HG02870 (cell line): ENCODE results near the gene VPS54.
"Not testable (repeated sequence)": the region's sequence is repeated elsewhere in the genome, so short reads cannot be mapped to it uniquely, and the experiment has no call there.

ENCODE experiments used
- ATAC-seq: cut with Tn5 transposase; IDR thresholded peaks from one replicate; pipeline ENCODE4 v1.9.1; 2021; ENCODE audit warnings: mild to moderate bottlenecking, moderate library complexity; ENCODE audit not compliant: unreplicated experiment

VPS54 gene

DNA sequence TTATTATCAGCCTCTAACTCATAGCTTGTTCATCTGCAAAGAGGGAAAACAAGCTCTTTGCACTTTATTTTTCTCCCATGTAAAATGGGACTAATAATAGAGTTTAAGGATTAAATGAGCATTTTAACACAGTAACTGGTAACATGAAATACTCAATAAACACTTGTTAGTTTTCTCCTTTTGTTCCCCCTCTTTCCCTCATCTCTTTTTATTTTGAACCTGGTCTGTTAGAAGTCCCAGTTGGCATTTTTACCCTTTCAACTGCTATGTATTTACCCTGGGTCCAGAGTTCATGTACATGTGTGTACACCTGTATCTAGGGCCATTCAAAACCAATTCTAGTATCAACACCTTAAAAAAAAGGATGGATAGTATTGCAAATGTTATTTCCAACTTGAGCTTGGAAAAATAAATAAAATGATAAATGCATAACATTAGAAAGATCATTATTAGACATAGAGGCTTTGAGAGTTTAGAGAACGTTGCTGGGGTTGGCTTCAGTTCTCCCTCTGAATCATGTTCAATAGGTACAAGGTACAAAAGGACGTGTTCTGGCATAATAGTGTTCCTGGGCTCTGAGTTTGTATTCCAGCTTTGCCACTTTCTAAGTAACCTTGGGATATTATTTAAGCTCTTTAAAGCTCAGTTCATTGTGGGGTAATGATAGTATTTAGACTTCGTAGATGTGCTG, 5.2 kb upstream of the VPS54 start:
- no peak for ATAC-seq

DNA sequence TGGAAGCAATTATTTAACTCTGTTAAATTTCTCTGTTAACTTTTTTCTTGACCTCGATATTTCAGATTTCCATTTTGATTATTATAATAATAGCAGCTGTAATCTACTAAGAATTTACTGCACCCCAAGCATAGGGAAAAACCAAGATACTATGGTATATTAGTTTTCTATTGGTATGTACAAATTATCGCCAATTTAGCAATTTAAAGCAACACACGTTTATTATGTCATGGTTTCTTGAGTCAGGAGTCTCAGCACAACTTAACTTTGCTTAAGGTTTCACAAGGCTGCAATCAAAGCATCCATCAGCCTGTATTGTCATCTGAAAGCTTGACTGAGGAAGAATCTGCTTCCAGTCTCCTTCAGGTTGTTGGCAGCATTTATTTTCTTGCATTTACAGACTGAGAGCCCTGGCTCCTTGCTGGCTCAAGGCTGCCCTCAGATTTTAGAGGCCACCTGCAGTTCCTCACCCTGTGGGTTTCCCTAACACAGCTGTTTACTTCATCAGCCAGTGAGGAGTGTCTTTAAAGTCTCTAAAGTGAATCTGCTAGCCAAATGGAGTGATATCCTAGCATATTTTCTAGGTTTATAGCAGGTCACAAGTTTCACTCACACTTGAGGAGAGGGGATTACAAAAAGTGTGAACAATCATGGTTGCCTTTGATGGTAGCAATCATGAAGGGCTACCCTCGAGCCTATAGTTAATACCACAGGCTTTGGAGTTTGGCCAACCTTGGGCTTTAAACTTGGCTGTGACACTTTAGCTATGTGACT, 4.4 kb upstream of the VPS54 start:
- no peak for ATAC-seq

DNA sequence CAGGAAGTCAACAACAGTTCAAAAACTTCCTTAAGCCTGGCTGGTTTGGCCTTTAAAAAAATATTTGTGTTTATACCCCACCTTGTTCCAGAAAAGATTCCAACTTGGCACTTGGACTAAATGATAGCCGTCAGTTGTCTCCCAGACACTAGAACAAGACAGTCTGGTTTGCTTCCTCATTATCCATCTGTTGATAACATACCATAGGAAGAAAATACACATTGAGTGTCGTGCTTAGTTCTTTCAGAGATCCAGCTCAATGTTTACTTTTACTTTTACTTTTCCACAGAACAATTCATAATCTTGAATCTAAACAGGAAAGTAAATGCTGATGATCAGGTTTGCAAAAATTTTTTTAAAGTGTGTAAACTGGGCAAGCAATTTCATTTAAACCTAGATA, 2.4 kb upstream of the VPS54 start:
- no peak for ATAC-seq

DNA sequence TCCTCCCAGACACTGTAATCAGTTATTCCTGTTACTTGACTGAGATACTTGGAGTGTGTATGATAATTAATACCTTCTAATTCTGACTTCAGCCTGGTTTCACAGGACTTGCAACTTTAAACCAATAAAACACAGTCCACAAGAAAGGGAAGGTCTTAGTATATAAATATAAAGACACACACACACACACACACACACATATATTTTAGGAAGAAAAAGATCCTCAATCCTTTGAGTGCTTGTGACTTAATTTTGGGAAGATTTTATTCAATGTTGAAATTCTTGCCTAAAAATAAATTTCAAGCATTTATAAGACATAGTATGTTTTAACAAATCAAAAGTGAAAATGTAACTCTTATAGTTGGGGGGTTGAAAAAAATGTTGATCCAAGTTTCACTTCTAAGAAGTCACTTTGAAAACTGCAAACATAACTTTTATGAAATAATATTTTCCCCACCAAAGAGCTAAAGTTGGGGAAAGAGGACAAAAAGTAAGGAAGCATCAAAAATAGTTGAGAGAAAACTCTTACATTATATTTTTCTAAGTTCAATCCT, 824 bp upstream of the VPS54 start:
- ATAC-seq, result no peak

DNA sequence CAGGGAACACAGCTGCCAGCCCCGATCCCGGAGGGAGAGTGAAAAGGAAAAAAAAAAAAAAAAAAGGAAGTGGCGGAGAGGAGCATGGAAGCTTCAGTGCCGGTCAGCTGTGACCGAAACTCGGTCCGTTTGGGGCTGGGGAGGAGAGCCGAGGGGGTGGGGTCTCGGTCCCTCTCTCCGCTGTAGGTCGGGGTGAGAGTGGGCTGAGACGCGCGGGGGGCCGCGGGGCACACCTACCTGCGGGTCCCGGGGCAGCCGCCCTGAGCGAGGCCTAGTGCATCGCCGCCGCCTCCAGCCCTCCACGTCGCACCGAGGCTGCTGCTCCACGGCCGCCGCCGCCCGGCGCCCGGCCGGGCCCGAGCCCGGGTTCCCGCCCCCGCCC, 536 bp downstream of the VPS54 start:
- ATAC-seq, result peak; percentile 52

DNA sequence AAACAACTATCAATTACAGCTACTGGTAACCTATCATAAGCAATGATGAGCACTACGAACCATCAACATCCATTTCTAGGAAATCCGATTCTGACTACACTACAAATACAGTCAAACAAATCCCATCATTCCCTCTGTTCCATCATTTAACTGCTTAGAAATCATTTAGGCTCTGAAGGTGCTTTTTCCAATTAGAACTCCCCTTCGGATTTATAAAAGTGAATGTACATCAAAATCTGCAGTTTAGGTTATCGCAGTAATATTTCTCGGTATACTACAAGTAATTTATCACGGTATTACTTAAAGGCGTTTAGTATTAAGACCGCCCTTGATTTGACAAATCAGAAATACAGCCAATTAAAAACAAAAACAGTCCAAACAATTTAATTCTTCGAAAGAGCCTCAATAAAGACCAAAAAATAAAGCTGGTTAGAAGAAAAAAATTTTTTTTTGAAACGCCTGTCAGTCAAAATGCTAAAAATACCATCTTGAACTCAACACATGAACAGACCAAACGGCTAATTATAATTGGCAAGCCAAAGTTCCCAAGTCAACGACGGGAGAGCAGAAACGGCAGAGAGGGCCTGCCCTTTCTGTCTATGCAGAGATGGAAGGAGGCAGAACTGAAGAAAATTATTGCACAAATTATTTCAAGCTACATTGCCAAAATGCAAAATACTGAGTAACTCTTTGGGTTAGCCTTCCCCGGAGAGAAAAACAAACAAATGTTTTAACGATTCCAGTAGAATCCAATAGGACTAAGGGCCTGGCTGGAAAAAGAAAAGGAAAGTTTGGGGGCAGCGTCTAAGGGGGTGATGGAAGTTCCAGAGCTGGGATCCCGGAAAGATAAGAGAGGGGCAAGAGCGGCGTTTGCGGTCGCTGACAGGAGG, 1.2 kb downstream of the VPS54 start:
- no peak for ATAC-seq

DNA sequence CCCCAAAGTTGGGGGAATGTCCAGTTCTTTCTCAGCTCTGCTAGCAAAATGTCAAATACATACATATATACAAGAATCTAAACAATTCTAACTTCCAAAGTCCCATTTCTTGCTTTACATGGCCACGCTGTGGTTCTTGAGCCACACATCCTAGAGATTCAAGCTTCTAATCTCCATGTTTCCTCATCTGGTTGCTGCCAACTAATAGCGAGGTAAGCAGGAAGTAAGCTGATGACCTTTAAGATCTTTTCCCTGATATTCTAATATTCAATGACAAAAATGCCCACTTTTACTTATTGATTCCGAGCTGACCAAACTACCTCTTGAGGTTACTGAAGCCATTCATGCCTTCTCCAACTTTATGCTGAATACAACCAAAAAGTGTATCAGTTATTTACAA, 3.3 kb downstream of the VPS54 start:
- ATAC-seq, result no peak

DNA sequence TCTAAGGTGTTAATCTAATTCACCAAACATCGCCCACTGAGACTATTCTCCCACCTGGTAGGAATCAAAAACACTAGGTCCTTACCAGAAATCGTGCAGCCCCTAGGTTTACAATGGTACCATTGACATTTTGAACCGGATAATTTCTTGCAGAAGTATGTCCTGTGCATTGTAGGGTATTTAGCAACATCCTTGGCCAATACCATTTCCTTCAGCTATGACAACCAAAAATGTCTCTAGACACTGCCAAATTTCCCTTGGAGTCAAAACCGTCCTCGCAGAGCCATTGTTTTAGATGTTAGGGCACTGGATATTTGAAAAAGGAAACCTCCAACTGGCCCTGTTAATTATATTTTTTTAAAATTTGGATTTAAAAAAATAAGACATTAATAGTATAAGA, 3.8 kb downstream of the VPS54 start:
- ATAC-seq, result no peak

DNA sequence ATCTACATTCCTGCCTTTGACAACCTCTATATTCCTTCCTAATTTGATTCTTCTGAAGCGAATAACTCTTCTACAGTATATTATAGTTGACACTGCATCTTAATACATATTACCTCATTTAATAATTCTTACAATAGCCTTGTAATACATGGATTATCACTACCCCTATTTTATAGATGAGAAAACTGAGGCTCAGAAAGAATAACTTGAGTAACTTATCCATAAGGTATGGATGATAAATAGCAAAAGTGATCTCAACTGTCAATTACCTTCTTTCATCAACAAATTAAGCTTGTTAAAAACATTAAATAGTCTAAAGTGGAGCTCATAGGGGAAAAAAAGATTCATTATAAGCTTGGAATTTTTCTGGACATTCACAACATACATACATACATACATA, 4.6 kb downstream of the VPS54 start:
- ATAC-seq, result no peak

DNA sequence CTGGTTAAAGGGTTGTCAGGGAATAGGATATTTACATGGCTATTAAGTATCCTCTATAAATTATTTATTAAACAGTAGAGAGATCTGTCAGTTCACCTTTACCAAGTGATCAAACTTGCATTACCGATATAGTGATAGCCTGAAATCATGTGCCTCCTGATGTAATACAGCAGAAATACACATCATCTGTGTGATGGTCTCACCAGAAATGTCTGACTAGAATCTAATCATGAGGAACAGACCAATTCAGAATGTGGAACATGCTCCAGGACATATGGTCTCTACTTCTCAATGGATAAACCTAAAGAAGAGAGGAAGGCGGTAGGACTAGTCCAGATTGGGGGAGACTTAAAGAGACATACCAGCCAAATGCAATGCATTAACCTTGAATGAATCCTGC, 6.2 kb downstream of the VPS54 start:
- ATAC-seq, result no peak

DNA sequence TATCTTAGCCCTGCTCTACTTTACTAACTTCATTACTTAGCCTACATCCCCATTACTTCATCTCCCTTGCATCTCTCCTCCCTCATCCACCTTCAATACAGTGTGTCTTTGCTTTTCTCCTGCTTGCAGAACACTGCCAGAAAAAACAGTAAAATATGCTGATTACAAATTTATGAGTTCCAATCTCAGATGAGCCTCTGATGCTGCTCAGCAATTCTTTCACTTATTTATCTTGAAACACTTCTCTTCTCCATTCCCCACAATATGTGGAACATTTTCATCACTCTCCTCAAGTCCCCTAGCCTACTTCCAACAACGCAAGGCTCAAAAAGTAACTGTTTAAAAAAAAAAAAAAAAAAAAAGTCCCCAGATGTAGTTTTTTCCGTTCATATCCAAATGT, 7.1 kb downstream of the VPS54 start:
- no peak for ATAC-seq

DNA sequence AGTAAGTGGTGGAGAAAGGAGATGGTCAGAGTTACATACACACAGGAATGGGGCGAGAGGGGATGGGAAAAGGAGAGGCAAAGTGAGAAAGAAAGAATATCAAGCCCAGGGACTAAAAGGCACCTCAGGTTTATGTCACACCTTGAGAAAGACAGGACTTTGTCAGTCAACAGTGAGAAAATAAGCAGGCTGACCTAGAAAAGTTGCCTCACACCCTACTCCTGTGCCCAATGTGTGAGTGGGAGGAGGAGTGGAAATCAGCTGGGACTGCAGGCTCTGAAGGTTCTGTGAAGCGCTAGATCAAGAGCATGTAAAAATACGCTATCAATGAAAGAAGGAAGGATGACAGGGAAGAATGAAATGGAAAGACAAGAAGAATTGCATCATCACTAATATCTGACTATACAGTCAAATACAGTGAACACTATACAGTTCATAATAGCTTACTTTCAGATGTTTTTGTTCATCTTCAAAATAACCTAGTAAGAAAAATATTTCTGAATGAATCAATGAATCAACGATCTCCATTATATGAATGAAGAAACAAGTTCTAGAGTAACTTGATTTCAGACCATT, 10.7 kb downstream of the VPS54 start:
- ATAC-seq, result no peak

DNA sequence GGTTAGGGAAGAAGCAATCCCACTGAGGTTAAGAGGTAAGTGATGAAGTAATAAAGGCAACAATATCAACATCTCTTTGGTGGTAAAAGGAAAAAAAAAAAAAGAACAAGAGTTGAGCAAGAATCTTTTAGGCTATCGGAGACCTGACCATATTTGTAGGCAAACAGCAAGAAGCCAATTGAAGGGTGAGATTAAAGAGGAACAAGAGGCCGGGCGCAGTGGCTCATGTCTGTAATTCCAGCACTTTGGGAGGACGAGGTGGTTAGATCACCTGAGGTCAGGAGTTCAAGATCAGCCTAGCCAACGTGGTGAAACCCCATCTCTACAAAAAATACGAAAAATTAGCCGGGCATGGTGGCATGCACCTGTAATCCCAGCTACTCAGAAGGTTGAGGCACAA, 11.3 kb downstream of the VPS54 start:
- no peak for ATAC-seq

DNA sequence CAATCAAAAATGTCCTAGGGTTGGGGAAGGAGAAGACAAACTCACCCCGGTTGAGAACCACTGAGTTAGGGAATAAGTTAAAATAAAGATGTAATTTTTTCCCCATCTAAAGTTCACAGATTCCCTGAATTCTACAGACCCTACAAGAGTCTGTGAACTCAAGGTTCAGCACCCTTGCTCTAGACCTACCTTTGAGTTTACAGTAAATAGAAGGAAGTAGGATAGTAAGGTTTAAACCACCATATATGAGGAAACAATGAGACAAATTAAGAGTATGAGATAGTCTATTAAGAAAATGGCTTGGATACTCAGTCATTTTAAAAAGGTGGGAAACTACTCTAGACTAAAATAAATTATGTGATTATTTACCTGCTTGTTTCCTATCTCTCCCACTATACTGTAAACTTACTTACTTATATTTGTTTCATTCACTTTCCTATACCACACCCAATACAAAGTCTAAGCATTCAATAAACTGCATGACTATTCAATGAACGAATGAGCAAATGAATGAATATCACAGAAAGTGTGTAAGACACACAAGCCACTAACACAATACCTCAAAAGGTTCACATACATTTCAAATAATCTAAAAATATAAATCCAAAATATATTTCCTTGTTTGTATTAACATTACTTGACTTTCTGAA, 13.4 kb downstream of the VPS54 start:
- no peak for ATAC-seq

DNA sequence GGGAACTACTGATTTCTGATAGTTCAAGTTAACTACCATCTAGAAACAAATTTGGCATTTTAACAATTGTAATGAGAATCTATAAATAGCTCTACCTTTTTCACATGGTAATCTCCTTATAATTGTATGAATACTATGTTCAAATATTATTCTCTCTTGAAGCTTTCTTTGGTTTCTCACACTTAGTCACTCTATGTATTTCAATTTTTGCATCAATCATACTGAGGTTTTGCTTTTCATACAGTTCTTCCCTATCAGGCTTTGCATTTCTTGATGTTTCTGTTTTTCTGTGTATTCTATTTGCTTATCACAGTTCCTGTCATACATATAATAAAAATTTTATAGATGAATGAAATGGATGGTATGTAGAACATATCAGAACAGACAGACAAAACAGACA, 16.0 kb downstream of the VPS54 start:
- no peak for ATAC-seq

DNA sequence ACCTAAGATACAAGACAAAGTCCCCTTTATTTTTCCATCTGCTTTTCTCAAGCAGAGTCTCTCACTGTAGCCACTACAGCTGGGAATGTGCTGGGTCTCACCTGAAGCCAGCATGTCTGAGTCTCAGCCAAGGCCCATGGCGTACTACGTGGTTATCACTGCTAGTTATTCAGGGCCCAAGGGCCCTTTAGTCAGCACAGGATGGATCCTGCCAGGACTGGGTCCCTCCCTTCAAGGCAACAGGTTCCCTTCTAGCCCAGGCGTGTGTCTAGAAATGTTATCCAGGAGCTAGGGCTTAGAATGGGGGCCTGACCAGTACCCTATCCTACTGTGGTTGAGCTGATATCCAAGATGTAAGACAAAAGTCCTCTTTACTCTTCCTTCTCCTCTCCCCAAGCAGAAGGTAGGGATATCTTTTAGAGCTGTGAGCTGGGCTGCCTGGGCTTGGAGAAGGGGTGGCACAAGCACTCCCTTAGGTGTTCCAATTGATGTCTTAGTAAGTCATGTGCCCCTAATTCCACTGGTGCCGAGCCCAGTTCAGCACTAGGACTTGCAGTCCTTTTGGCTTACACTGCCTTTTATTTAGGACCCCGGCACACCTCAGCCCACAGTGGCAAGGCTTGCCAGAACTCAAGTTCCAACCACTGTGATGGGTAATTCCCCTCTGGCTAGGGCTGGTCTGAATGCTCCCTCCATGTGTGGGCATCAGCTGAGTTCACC, 17.7 kb downstream of the VPS54 start:
- no peak for ATAC-seq

DNA sequence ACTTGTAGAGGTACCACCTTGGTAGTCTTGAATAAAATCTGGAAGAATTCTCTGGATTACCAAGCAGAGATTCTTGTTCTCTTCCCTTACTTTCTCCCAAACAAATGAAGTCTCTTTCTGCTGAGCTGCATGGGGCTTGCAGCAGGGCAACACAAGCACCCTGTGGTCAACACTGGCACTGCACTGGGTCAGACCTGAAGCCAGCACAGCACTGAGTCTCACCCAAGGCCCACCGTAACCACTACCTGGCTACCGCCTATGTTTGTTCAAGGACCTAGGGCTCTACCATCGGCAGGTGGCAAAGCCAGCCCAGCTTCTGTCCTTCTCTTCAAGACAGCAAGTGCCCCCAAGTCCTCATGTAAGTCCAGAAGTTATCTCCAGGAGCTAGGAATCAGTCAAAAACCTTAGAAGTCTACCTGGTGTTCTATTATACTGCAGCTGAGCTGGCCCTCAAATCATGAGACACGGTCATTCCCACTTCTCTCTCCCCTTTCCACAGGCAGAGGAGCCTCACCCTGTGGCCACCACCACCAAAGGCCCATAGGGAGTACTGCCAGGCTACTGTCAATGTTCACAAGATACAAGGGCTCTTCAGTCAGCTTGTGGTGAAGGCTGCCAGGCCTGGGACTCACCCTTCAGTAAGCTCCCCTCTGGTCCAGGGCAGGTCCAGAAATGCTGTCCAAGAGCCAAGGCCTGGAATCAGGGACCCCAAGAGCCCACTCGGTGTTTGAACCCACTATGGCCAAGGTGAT, 18.4 kb downstream of the VPS54 start:
- ATAC-seq, result no peak

DNA sequence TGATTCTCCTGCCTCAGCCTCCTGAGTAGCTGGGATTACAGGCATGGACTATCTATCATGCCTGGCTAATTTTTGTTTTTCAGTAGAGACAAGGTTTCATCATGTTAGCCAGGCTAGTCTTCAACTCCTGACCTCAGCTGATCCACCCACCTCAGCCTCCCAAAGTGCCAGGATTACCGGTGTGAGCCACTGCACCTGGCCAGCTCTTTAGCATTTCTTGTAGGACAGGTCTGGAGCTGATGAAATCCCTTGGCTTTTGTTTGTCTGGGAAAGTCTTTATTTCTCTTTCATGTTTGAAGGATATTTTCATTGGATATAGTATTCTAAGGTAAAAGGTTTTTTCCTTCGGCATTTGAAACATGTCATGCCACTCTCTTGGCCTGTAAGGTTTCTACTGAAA, 20.2 kb downstream of the VPS54 start:
- ATAC-seq, result no peak

DNA sequence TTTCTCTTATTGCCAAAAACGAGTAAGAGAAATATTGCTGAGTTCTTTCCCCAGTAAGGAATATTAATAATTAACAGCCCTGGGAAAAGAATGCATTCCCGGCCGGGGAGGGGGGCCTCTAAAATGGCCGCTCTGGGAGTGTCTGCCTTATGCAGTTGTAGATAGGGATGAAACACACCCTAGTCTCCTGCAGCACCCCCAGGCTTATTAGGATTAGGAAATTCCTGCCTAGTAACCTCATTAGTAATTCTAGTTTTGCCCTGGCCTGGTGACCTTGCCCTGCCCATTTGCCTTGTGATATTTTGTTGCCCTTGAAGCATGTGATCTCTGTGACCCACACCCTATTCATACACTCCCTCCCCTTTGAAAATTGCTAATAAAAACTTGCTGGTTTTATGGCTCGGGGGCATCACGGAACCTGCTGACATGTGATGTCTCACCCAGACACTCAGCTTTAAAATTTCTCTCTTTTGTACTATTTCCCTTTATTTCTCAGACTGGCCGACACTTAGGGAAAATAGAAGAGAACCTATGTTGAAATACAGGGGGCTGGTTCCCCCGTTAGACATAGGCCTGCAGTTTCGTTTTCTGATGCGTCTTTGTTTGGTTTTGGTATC, 22.5 kb downstream of the VPS54 start:
- not testable (repeated sequence) for ATAC-seq
